Psoas muscle (tissue), 8 donors: ENCODE results near the gene MID1. TPM values are rescaled to one million over a fixed set of nuclear protein-coding genes. Genes with fewer than 3 reads are reported as not detected.

ENCODE experiments used
- ATAC-seq, 4 donors: fragments of 200-7000 bp; cut with Tn5 transposase; one replicate each; pipeline ENCODE4 v1.9.1; 2020; ENCODE audit warnings: moderate library complexity in 3 of 4, mild to moderate bottlenecking in 2 of 4
- DNase-seq, 2 donors: peaks; one replicate each; pipeline ENCODE4 v3.0.0-alpha.2; 2020
- H3K27ac ChIP-seq: fragments of 200-600 bp; one replicate; pipeline ENCODE4 v1.8.0; 2022
- H3K27me3 ChIP-seq, 3 donors: fragments of 200-600 bp in 1 of 3; one replicate each; pipeline versions ENCODE4 v1.6.1 to v1.8.0; 2013 to 2022; ENCODE audit warnings: low read length in 2 of 3, mild to moderate bottlenecking in 2 of 3, moderate library complexity in 1 of 3; ENCODE audit not compliant: insufficient read depth in 3 of 3
- H3K36me3 ChIP-seq, 2 donors: fragments of 200-600 bp in 1 of 2; one replicate each; pipeline versions ENCODE4 v1.6.1 to v1.8.0; 2013 to 2022; ENCODE audit warnings: low read depth in 1 of 2, mild to moderate bottlenecking in 1 of 2, moderate library complexity in 1 of 2; ENCODE audit not compliant: insufficient read depth in 1 of 2
- H3K4me1 ChIP-seq: fragments of 200-600 bp; one replicate; pipeline ENCODE4 v1.8.0; 2022
- H3K4me3 ChIP-seq: fragments of 200-600 bp; one replicate; pipeline ENCODE4 v1.8.0; 2022; ENCODE audit warnings: mild to moderate bottlenecking
- H3K9me3 ChIP-seq: fragments of 200-600 bp; one replicate; pipeline ENCODE4 v1.8.0; 2022
- CTCF ChIP-seq: fragments of 200-600 bp; IDR thresholded peaks from one replicate; pipeline ENCODE4 v1.8.0; 2022; ENCODE audit warnings: antibody characterized with exemption
- WGBS, 3 donors: extraction: QIAGEN DNeasy Blood & Tissue Kit; methylation state at CpG; one replicate each; pipeline versions ENCODE4 v1.1.6 to v1.1.7; 2013; 5-methylcytosine and 5-hydroxymethylcytosine counted together
- intact Hi-C, 2 donors: fragments of 100-400 bp; cut with DNase I; formaldehyde crosslinking; loops; one replicate each; pipeline versions ENCODE4 v1.11.0 to v1.14.2; 2022
- polyA plus RNA-seq, 3 donors: library from polyadenylated mRNA; stranded (reverse); fragments of 200-250 nt; gene quantifications; one replicate each; pipeline ENCODE4 v1.2.3, GENCODE V29; 2013
- total RNA-seq, 4 donors: library from RNA; stranded (reverse); fragmentation: NEBNext Ultra II Directional in 2 of 4; extraction: Animal tissue kit (Norgen Biotek cat#: 25700) in 2 of 4; gene quantifications; one replicate each; pipeline versions ENCODE4 v1.2.1 to v1.2.4, GENCODE V29; 2021 to 2023
- donor health status: healthy with polysubstance abuse.
- donor health status: DM: no; HTN: no; CAD: no; lungs with moderate emphysema.
- donor health status: Bipolar disorder and iron deficiency.
- donor health status: healthy.
- donor health status: DM: yes; HTN: yes; CAD: no.
- donor health status: DM: no; HTN: no; CAD: no.
- donor health status: DM: no; HTN: no; CAD: no.
- donor health status: DM: yes; HTN: yes; CAD: no.

The MID1 gene
- total and polyA plus RNA-seq, 7 donors = 0.28 to 1.6 (median 0.90) TPM

DNA sequence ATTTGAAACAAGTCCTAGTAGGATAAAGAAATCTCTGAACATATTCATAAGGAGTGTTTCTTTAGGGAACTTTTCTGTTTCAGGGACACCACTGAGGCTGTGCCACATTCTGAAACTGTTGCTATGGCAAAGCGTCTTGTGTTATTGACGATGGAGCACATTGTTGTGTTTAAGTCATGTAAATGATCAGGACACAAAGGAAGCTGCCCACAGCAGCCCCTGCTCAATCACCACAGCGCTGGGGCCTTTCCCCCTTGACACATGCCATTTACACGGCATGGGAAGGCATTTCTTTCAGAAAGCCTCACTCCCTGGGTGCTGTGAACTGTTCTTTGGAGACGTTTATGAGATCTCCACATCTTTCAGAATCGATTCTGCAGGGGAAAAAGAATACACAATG lies 39.8 kb upstream of the MID1 start:
- Histone ChIP-seq H3K27me3 (no peaks in the 10 kb centered on the region), H3K4me1 (no peaks in the 10 kb centered on the region), H3K9me3 (no peaks in the 10 kb centered on the region), H3K27ac (no peak overlapping the region), H3K36me3 (no peaks in the 10 kb centered on the region), H3K4me3 (no peak overlapping the region)
- ATAC-seq (no peak), DNase-seq (no peak)
- intact Hi-C loops = no loop called here
- WGBS, 3 donors = 37 to 46% (median 45%) methylated on average over 6 of the region's 6 CpGs
- no peak for TF ChIP-seq CTCF

- no peaks in the 10 kb centered on the region for H3K4me1 ChIP-seq
- no peak for ATAC-seq
- 3 to 18% (median 4%) methylated on average over 1 of the region's 1 CpG for WGBS, 3 donors
- H3K36me3 ChIP-seq = no peaks in the 10 kb centered on the region
- no peak for DNase-seq
- no peak for TF ChIP-seq CTCF
- H3K4me3 ChIP-seq = no peak overlapping the region
- no peak overlapping the region for H3K27ac ChIP-seq
- no peaks in the 10 kb centered on the region for H3K9me3 ChIP-seq
- intact Hi-C loops = no loop called here
- no peaks in the 10 kb centered on the region for H3K27me3 ChIP-seq
These were observed 35.8 kb upstream of the MID1 start for GRCh38 chrX:10656214-10656613.

DNA sequence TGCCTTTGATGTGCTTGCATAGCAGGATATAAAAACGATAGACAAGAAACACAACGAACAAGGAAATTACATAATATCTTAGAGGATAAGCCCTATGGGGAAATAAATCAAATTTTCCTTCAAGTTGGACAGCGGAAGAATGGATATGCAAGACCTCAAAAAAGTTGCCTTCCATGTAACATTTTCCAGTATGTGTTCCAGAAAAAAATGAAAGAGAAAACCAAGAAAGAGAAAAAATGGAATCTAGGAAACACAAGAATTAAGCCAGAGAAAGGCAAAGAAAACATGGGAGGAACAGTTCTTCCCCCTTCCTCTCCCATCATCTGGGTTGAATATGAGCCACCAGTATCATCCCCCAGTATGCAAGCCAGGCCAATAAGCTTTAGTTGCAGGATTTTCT lies 34.6 kb upstream of the MID1 start:
- no peaks in the 10 kb centered on the region for H3K36me3 ChIP-seq
- TF ChIP-seq CTCF = no peak
- DNase-seq (no peak), ATAC-seq (no peak)
- intact Hi-C loops = no loop called here
- no peak overlapping the region for H3K27ac ChIP-seq
- H3K4me1 ChIP-seq = no peaks in the 10 kb centered on the region
- no peaks in the 10 kb centered on the region for H3K27me3 ChIP-seq
- no peaks in the 10 kb centered on the region for H3K9me3 ChIP-seq
- 66 to 77% (median 77%) methylated on average over 3 of the region's 3 CpGs for WGBS, 3 donors
- H3K4me3 ChIP-seq = no peak overlapping the region

GRCh38 chrX:10653302-10653701 lies 32.9 kb upstream of the MID1 start:
- no peaks in the 10 kb centered on the region for H3K36me3 ChIP-seq
- no peak for DNase-seq
- no peaks in the 10 kb centered on the region for H3K9me3 ChIP-seq
- H3K4me1 ChIP-seq = no peaks in the 10 kb centered on the region
- intact Hi-C loops = no loop called here
- WGBS, 3 donors = 81 to 92% (median 83%) methylated on average over 2 of the region's 2 CpGs
- no peak overlapping the region for H3K4me3 ChIP-seq
- TF ChIP-seq CTCF = no peak
- no peak for ATAC-seq
- H3K27me3 ChIP-seq = no peaks in the 10 kb centered on the region
- no peak overlapping the region for H3K27ac ChIP-seq

DNA sequence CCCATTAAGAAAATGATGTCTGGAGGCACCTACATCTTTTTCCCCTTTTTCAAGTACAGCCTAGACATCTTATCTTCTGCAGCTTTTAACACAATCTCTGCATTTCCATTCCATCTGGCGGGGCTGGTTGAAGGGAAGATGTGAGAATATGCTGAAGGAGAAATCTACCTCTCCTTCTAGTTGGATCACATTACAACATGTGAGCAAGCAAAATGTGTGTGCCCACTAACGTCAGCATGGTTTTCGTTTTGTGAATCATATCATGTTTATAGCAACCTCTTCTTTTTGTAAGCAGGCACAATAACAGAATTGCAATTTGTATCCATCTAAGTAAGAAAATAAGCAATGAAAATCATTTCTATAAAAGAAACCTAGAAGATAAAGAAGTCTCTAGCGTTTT lies 28.9 kb upstream of the MID1 start:
- Histone ChIP-seq H3K27me3 (no peaks in the 10 kb centered on the region), H3K36me3 (no peaks in the 10 kb centered on the region), H3K27ac (no peak overlapping the region), H3K4me1 (no peaks in the 10 kb centered on the region), H3K4me3 (no peak overlapping the region), H3K9me3 (no peaks in the 10 kb centered on the region)
- intact Hi-C loops = no loop called here
- TF ChIP-seq CTCF = no peak
- WGBS, 3 donors = 40 to 59% (median 41%) methylated on average over 4 of the region's 4 CpGs
- ATAC-seq (no peak), DNase-seq (no peak)
